Body of pancreas (tissue), 4 donors: ENCODE measurements around the gene POLR1A.

ENCODE experiments used
- POLR2A ChIP-seq, 3 donors: fragments of 450-650 bp; IDR thresholded peaks; one replicate each; pipeline ENCODE4 v1.6.1; 2016; ENCODE audit warnings: antibody characterized with exemption in 3 of 3, mild to moderate bottlenecking in 2 of 3
- TF ChIP-seq, protein P1 (sequence below), 7 experiments: fragments of 450-650 bp in 4 of 7; fragments of 200-600 bp in 3 of 7; sonication (generic) in 3 of 7; IDR thresholded peaks; one replicate each; pipeline ENCODE4 v1.5.1; 2016 to 2019; ENCODE audit warnings: antibody characterized with exemption in 7 of 7

DNA sequence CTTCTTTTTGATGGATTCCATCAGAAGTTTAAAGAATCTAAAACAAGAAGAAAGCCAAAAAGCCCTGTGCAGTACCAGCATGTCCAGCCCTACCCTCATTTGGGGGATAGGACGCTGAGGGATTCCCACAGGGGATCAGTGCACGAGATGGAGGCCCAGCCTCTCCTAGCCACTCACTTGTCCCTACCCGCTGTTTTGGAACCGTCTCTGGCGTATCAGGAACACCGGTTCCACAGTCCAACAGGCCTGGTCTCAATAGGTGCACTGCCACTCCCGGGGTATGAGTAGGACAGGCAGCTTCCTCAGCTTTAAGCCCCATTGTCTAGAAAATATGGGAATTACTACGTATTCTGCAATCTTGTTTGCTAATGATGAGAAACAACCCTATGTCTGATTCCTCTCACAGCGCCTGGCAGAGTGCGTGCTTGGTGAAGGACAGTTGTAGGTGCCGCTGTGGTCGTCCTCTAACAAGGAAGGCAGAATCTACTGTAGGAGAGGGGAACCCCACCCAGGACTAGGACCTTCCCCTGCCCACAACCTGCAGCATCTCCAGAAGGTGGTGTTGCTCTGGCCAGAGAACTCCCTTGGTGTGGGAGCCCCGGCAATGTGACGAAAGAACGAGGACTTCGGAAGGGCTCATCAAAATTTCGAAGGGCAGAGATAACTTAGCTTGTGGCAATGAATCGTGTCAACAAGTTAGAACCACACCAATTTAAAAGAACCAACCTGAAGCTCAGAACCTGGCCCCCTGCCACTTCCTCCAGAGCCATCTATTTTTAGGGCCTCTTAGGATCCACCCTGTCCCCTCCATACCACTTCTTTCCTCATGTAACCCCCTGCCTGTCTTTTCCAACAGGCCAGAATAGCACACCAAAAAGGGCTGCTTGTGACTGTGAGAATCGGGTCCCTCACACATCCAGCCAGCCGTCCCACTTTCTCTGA is 71.7 kb downstream of the POLR1A start:
- TF ChIP-seq, protein P1, sequence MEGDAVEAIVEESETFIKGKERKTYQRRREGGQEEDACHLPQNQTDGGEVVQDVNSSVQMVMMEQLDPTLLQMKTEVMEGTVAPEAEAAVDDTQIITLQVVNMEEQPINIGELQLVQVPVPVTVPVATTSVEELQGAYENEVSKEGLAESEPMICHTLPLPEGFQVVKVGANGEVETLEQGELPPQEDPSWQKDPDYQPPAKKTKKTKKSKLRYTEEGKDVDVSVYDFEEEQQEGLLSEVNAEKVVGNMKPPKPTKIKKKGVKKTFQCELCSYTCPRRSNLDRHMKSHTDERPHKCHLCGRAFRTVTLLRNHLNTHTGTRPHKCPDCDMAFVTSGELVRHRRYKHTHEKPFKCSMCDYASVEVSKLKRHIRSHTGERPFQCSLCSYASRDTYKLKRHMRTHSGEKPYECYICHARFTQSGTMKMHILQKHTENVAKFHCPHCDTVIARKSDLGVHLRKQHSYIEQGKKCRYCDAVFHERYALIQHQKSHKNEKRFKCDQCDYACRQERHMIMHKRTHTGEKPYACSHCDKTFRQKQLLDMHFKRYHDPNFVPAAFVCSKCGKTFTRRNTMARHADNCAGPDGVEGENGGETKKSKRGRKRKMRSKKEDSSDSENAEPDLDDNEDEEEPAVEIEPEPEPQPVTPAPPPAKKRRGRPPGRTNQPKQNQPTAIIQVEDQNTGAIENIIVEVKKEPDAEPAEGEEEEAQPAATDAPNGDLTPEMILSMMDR (IDR thresholded peaks at IDR 0.05), result no peak
- no peak for TF ChIP-seq POLR2A (IDR thresholded peaks at IDR 0.05)
